Keratinocyte (primary cell): ENCODE data around the gene RFC5.
A peak's percentile ranks its signal among the peaks of the same experiment; 100 is the strongest.

Experiments used
- CTCF ChIP-seq, 3 experiments: IDR thresholded peaks in 1 of 3; conservative IDR thresholded peaks in 1 of 3; optimal IDR thresholded peaks in 1 of 3; 2 replicates in 2 of 3; 3 replicates in 1 of 3; pipeline versions ENCODE3 to v1.5.1; 2011; ENCODE audit warnings: low read length in 3 of 3, mild to moderate bottlenecking in 3 of 3, moderate library complexity in 2 of 3, control low read depth in 1 of 3, inconsistent platforms in 1 of 3; ENCODE audit not compliant: insufficient read depth in 2 of 3; ENCODE audit errors: extremely low read depth in 1 of 3
- EZH2 ChIP-seq: IDR thresholded peaks from one replicate; pipeline ENCODE4 v1.6.1; 2012; ENCODE audit warnings: inconsistent platforms, mild to moderate bottlenecking, low read length, moderate library complexity

- TF ChIP-seq CTCF (optimal IDR thresholded peaks at IDR 0.05 in 1 of 3, IDR thresholded peaks at IDR 0.05 in 1 of 3, conservative IDR thresholded peaks at IDR 0.05 in 1 of 3; ENCODE audit: extremely low read depth in 1 of 3, insufficient read depth in 2 of 3, low read length in 3 of 3) (peak in 1 of 3 experiments; percentile 13), EZH2 (no peak)
Measured at GRCh38 chr12:118064608-118065007, 48.1 kb downstream of the RFC5 start.
